Liver (tissue), 3 donors: ENCODE results near the gene CCBE1.
"Not testable (repeated sequence)": the region's sequence is repeated elsewhere in the genome, so short reads cannot be mapped to it uniquely, and the experiment has no call there.

Source experiments
- ATF3 ChIP-seq: IDR thresholded peaks from 2 replicates; pipeline ENCODE4 v1.6.1; 2016; ENCODE audit warnings: antibody characterized with exemption
- CTCF ChIP-seq: fragments of 150-350 bp; IDR thresholded peaks from 2 replicates; pipeline ENCODE4 v1.5.1; 2017; ENCODE audit warnings: improper control_type of control experiment, low read depth, low read length; ENCODE audit not compliant: missing input control
- EGR1 ChIP-seq, 2 donors: IDR thresholded peaks; 2 replicates each; pipeline ENCODE4 v1.6.1; 2016 to 2018; ENCODE audit warnings: antibody characterized with exemption in 2 of 2, low read depth in 2 of 2
- FOXA1 ChIP-seq: IDR thresholded peaks from 2 replicates; pipeline ENCODE4 v1.6.1; 2016; ENCODE audit warnings: antibody characterized with exemption
- GABPA ChIP-seq, 2 donors: IDR thresholded peaks in 1 of 2; conservative IDR thresholded peaks in 1 of 2; 2 replicates each; pipeline ENCODE4 v1.6.1; 2016; ENCODE audit warnings: antibody characterized with exemption in 2 of 2, mild to moderate bottlenecking in 1 of 2, moderate library complexity in 1 of 2
- REST ChIP-seq: IDR thresholded peaks from 2 replicates; pipeline ENCODE4 v1.6.1; 2016; ENCODE audit warnings: antibody characterized with exemption, mild to moderate bottlenecking
- SP1 ChIP-seq: IDR thresholded peaks from 2 replicates; pipeline ENCODE4 v1.6.1; 2018; ENCODE audit warnings: antibody characterized with exemption, mild to moderate bottlenecking
- TAF1 ChIP-seq: conservative IDR thresholded peaks from 2 replicates; pipeline ENCODE4 v1.6.1; 2016; ENCODE audit warnings: antibody characterized with exemption, mild to moderate bottlenecking
- donor health status: healthy.
- donor health status: healthy.

GRCh38 chr18:59666007-59666402 lies 31.2 kb downstream of the CCBE1 start:
- not testable (repeated sequence) for TF ChIP-seq REST; CTCF; TAF1; SP1; ATF3; FOXA1; EGR1 (IDR thresholded peaks at IDR 0.05; ENCODE audit: low read depth in 2 of 2); GABPA (IDR thresholded peaks at IDR 0.05 in 1 of 2, conservative IDR thresholded peaks at IDR 0.05 in 1 of 2)
